ENCODE results near the gene ITPK1.

GRCh38 chr14:92990456-92991430 is 125.0 kb downstream of the ITPK1 start:
- TF ChIP-seq POU6F1 (CRISPR knock-in tag; IDR thresholded peaks at IDR 0.05; ENCODE audit: borderline replicate concordance, low read depth) (no peak), PPARA (CRISPR knock-in tag; IDR thresholded peaks at IDR 0.05; ENCODE audit: borderline replicate concordance) (no peak), PATZ1 (CRISPR knock-in tag; IDR thresholded peaks at IDR 0.05; ENCODE audit: borderline replicate concordance) (no peak)
